ENCODE measurements around the gene MAPK1. TPM values are rescaled to one million over a fixed set of nuclear protein-coding genes. Genes with fewer than 3 reads are reported as not detected.
A peak's percentile ranks its signal among the peaks of the same experiment; 100 is the strongest.

The MAPK1 gene
- total and polyA plus RNA-seq, 8 donors: 89.8 to 171 (median 104) TPM

DNA sequence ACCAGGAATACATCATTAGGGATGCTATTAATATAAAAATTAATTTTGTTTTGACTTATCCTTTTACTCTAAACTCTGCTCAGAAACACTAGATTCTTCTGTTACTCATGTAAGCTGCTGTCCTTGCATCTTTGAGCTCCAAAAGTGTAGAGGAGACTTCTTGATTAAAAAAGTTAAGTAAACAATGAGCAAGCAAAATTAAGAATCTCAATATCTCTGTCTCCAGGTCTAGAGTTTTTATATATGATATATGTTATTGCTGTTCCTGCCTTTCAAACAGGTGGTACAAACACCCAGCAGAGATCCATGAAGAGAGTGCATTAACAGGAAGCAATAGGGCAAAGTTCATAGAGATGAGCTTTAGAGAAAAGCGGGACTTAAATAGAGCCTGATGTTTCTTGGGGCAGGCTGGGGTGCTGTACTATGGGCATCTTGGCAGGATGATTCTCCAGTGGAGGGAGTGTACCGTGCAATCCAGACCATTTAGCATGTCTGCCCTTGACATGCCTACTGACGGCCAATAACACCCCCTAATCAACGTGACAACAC is 6.9 kb downstream of the MAPK1 start:
- intact Hi-C loops (cut with DNase I): loop anchor here in 1 of 2 donors (10.0 kb wide), 1 partner anchor 76 kb away; no protein-coding TSS in a partner anchor
- peak overlapping the region in 1 of 2 donors; percentile 91 for H3K27ac ChIP-seq

DNA sequence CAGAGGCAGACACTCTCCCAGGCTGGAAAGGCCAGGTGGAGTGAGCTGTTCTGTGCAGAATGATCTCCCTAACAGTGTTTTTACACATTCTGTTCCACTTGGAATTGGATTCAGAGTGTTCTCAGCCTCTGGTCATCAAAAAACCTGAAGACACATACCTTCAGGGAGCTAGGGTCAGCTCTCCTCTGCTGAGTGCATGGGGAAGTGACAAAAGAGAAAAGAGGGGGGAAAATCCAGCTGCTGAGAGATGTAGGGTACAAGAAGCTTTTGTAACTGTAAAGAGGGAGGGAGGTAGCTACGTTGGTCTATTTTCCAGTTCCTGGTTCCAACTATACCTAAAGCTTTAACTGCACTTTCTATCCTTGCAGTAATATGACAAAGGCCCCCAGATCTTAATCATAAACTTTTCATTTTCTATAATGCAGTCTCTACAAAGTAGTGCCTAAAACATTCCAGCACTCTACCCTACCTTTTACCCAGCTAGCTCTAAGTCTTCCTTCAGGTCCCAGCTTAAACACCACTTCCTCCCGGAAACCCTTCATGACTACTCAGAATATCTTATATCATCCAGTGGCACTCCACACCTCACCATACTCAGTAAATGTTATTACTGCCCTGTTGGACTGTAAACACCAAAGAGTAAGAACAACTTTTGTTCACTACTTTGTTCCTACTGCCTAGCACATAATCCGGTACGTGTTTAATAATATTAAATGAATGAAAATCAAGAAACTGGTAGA is 9.2 kb downstream of the MAPK1 start:
- H3K4me3 ChIP-seq: no peak overlapping the region
- ATAC-seq: peak; percentile 84
- intact Hi-C loops (cut with DNase I): no loop called here
- H3K36me3 ChIP-seq: no peaks in the 10 kb centered on the region
- H3K9me3 ChIP-seq: no peaks in the 10 kb centered on the region
- no peaks in the 10 kb centered on the region for H3K27me3 ChIP-seq
- DNase-seq: no peak
- peak overlapping the region in 1 of 2 donors; percentile 80 for H3K27ac ChIP-seq
- H3K4me1 ChIP-seq: peaks cover 12 to 98% of the 10 kb centered on the region in 2 donors
- TF ChIP-seq, protein P1, sequence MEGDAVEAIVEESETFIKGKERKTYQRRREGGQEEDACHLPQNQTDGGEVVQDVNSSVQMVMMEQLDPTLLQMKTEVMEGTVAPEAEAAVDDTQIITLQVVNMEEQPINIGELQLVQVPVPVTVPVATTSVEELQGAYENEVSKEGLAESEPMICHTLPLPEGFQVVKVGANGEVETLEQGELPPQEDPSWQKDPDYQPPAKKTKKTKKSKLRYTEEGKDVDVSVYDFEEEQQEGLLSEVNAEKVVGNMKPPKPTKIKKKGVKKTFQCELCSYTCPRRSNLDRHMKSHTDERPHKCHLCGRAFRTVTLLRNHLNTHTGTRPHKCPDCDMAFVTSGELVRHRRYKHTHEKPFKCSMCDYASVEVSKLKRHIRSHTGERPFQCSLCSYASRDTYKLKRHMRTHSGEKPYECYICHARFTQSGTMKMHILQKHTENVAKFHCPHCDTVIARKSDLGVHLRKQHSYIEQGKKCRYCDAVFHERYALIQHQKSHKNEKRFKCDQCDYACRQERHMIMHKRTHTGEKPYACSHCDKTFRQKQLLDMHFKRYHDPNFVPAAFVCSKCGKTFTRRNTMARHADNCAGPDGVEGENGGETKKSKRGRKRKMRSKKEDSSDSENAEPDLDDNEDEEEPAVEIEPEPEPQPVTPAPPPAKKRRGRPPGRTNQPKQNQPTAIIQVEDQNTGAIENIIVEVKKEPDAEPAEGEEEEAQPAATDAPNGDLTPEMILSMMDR (IDR thresholded peaks at IDR 0.05): no peak

More for the DNA sequence above, 6.9 kb downstream of the MAPK1 start:
- DNase-seq: no peak
- TF ChIP-seq, protein P1 (IDR thresholded peaks at IDR 0.05): no peak
- H3K36me3 ChIP-seq: no peaks in the 10 kb centered on the region
- no peak overlapping the region for H3K4me3 ChIP-seq
- no peaks in the 10 kb centered on the region for H3K9me3 ChIP-seq
- ATAC-seq: no peak
- peaks cover 19 to 99% of the 10 kb centered on the region in 2 donors for H3K4me1 ChIP-seq
- no peaks in the 10 kb centered on the region for H3K27me3 ChIP-seq

DNA sequence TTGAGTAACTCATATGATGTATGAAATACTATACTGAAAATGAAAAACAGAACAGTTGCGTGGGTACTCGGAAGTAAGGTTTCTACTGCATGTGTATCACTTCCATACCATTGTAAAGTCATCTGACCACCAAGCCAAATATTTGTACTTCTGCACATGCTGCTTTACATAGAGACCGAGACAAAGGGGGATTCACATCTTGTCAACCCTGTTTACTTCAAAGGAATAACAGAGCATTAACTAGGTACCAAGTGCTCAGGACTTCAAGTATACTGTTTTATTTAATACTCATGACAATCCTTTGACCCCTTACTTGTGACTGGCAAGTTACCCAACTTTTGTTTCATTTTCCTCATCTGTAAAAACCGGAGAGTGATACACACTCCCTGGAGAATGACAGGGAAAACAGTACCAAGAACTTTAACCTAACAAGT is 9.9 kb downstream of the MAPK1 start:
- Histone ChIP-seq H3K9me3 (no peaks in the 10 kb centered on the region), H3K27ac (peak overlapping the region in 1 of 2 donors; percentile 80), H3K4me1 (peaks cover 11 to 98% of the 10 kb centered on the region in 2 donors), H3K36me3 (no peaks in the 10 kb centered on the region), H3K27me3 (no peaks in the 10 kb centered on the region), H3K4me3 (no peak overlapping the region)
- TF ChIP-seq, protein P1 (IDR thresholded peaks at IDR 0.05): no peak
- DNase-seq (no peak), ATAC-seq (peak; percentile 9)
- intact Hi-C loops (cut with DNase I): no loop called here

DNA sequence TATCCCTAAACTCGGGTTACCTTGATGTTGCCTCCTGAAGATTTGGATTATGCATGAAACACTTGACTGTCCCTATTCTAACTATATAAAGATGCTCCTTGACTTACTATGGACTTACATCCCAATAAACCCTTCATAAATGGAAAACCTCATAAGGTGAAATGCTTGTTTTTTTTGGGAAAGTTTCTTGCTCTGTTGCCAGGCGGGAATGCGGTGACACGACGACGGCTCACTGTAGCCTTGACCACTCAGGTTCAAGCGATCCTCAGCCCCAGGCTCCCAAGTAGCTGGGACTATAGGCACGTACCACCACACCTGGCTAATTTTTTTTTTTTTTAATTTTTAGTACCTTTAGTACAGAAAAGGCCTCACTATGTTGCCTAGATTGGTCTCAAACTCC is 10.6 kb downstream of the MAPK1 start:
- DNase-seq (no peak), ATAC-seq (no peak)
- Histone ChIP-seq H3K27ac (peak overlapping the region in 1 of 2 donors; percentile 80), H3K4me1 (peaks cover 9 to 94% of the 10 kb centered on the region in 2 donors), H3K36me3 (no peaks in the 10 kb centered on the region), H3K27me3 (no peaks in the 10 kb centered on the region), H3K4me3 (no peak overlapping the region), H3K9me3 (no peaks in the 10 kb centered on the region)
- TF ChIP-seq, protein P1 (IDR thresholded peaks at IDR 0.05): no peak
- intact Hi-C loops (cut with DNase I): no loop called here

DNA sequence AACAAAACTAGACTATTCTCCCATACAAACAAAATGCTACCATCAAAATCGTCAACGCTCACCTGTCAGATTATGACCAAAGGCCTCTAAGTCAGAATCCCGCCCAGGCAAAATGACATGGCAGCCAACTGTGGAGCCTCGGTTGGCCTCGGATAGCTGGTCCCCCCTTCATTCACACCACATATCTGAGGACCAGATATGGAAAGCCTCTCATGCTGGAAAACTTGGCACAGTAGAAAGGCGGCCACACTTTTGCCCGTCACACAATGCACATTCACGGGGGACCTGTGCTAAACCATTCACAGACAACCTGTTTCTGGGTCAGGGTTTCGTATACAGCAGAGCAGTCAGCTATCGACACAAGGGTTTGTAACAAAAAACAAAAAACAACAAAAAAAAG is 11.2 kb downstream of the MAPK1 start:
- H3K4me1 ChIP-seq: peaks cover 9 to 93% of the 10 kb centered on the region in 2 donors
- DNase-seq (no peak), ATAC-seq (no peak)
- peak overlapping the region in 1 of 2 donors; percentile 51 for H3K27ac ChIP-seq
- no peaks in the 10 kb centered on the region for H3K27me3 ChIP-seq
- TF ChIP-seq, protein P1 (IDR thresholded peaks at IDR 0.05): no peak
- intact Hi-C loops (cut with DNase I): no loop called here
- no peaks in the 10 kb centered on the region for H3K36me3 ChIP-seq
- H3K4me3 ChIP-seq: no peak overlapping the region
- no peaks in the 10 kb centered on the region for H3K9me3 ChIP-seq

All from left lung (tissue), 10 donors.